ENCODE data around the gene SLC2A6.

DNA sequence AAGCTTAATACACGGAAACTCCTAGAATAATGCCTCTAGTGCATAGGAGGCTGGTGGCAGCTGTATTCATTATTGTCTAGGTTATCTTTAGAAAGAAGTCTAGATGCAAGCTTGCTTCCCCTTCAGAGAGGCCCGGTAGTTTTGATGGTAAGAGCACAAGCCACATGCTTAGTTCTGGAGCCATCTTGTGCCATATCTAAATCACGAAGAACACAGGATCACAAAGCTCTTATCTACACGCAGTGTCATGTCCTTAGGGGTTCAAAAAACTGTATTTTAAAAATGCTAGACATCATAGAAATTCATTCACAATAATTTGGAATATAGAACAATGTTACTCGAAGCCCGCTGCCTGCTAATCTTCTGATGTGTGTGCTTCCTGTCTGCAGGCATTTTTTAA is 12.9 kb downstream of the SLC2A6 start:
- TF ChIP-seq, protein P1, sequence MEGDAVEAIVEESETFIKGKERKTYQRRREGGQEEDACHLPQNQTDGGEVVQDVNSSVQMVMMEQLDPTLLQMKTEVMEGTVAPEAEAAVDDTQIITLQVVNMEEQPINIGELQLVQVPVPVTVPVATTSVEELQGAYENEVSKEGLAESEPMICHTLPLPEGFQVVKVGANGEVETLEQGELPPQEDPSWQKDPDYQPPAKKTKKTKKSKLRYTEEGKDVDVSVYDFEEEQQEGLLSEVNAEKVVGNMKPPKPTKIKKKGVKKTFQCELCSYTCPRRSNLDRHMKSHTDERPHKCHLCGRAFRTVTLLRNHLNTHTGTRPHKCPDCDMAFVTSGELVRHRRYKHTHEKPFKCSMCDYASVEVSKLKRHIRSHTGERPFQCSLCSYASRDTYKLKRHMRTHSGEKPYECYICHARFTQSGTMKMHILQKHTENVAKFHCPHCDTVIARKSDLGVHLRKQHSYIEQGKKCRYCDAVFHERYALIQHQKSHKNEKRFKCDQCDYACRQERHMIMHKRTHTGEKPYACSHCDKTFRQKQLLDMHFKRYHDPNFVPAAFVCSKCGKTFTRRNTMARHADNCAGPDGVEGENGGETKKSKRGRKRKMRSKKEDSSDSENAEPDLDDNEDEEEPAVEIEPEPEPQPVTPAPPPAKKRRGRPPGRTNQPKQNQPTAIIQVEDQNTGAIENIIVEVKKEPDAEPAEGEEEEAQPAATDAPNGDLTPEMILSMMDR (IDR thresholded peaks at IDR 0.05): no peak
- no peak for TF ChIP-seq POLR2A (IDR thresholded peaks at IDR 0.05)
- no peak for TF ChIP-seq POLR2AphosphoS5 (IDR thresholded peaks at IDR 0.05)
- no peak for TF ChIP-seq EP300 (IDR thresholded peaks at IDR 0.05)
